Measurements from ENCODE around the gene SYTL5. TPM values are rescaled to one million over a fixed set of nuclear protein-coding genes. Genes with fewer than 3 reads are reported as not detected.

The SYTL5 gene
- polyA plus RNA-seq, 2 of the 4 experiments (the other 2 are of a cell fraction): 0.79 to 1.1 TPM

DNA sequence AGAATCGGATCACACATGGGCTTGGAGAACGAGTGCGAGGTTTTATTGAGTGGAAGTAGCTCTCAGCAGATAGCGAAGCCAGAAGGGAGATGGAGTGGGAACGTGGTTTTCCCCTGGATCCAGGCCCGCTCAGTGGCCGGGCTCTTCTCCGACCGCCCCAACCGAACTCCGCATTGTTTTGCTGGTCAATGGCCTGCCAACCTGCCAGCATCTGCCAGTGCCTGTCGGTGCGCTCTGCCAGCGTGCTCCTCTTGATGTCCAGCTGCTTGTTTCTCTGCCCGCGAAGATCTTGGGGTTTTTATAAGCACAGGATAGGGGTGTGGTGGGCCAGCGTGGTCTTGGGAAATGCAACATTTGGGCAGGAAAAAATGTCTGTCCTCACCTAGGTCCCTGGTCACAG lies 5.6 kb upstream of the SYTL5 start:
- DNase-seq (ENCODE audit: low read depth in 1 of 2, low spot score in 1 of 2): no peak
- Histone ChIP-seq H3K4me3 (no peak overlapping the region), H3K4me2 (no peak overlapping the region), H3K27ac (no peak overlapping the region), H3K9me3 (no peaks in the 10 kb centered on the region), H3K4me1 (peaks cover 3% of the 10 kb centered on the region; the same call in 1 of the 3 replicates)
- FAIRE-seq: no peak
- no peak for ATAC-seq
- POLR2A ChIA-PET: no interaction called here
- 87% methylated on average over 17 of the region's 17 CpGs for WGBS (ENCODE audit: missing lambda C conversion rate)
- TF ChIP-seq MAZ (IDR thresholded peaks at IDR 0.05; ENCODE audit: borderline replicate concordance, low read depth, low read length) (no peak), ZC3H11A (IDR thresholded peaks at IDR 0.05) (no peak), RFX5 (IDR thresholded peaks at IDR 0.05) (no peak), RAD21 (conservative IDR thresholded peaks at IDR 0.05 in 1 of 2, IDR thresholded peaks at IDR 0.05 in 1 of 2) (no peak), CEBPB (IDR thresholded peaks at IDR 0.05) (no peak)
- TF ChIP-seq, protein P1, sequence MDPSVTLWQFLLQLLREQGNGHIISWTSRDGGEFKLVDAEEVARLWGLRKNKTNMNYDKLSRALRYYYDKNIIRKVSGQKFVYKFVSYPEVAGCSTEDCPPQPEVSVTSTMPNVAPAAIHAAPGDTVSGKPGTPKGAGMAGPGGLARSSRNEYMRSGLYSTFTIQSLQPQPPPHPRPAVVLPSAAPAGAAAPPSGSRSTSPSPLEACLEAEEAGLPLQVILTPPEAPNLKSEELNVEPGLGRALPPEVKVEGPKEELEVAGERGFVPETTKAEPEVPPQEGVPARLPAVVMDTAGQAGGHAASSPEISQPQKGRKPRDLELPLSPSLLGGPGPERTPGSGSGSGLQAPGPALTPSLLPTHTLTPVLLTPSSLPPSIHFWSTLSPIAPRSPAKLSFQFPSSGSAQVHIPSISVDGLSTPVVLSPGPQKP (IDR thresholded peaks at IDR 0.05; ENCODE audit: low read depth, low read length): no peak
- TF ChIP-seq, protein P2, sequence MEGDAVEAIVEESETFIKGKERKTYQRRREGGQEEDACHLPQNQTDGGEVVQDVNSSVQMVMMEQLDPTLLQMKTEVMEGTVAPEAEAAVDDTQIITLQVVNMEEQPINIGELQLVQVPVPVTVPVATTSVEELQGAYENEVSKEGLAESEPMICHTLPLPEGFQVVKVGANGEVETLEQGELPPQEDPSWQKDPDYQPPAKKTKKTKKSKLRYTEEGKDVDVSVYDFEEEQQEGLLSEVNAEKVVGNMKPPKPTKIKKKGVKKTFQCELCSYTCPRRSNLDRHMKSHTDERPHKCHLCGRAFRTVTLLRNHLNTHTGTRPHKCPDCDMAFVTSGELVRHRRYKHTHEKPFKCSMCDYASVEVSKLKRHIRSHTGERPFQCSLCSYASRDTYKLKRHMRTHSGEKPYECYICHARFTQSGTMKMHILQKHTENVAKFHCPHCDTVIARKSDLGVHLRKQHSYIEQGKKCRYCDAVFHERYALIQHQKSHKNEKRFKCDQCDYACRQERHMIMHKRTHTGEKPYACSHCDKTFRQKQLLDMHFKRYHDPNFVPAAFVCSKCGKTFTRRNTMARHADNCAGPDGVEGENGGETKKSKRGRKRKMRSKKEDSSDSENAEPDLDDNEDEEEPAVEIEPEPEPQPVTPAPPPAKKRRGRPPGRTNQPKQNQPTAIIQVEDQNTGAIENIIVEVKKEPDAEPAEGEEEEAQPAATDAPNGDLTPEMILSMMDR (IDR thresholded peaks at IDR 0.05): no peak
- CTCF ChIA-PET: no interaction called here

DNA sequence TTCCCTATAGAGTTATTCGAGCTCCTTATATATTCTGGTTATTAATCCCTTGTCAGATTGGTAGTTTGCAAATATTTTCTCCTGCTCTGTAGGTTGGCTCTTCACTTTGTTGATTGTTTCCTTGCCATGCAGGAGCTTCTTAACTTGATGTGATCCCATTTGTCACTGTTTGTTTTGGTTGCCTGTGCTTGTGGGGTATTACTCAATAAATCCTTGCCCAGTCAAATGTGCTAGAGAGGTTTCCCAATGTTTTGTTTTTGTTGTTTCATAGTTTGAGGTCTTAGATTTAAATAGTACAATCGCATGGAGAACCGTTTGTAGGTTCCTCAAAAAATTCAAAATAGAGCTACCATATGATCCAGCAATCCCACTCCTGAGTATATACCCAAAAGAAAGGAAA lies 2.3 kb upstream of the SYTL5 start:
- DNase-seq (ENCODE audit: low read depth in 1 of 2, low spot score in 1 of 2): no peak
- no peak overlapping the region for H3K4me3 ChIP-seq
- no peak overlapping the region for H3K27ac ChIP-seq
- WGBS (ENCODE audit: missing lambda C conversion rate): 22% methylated on average over 3 of the region's 3 CpGs
- H3K4me1 ChIP-seq: no peaks in the 10 kb centered on the region
- FAIRE-seq: no peak
- ChIA-PET CTCF (no interaction called here), POLR2A (no interaction called here)
- H3K4me2 ChIP-seq: no peak overlapping the region
- no peak for ATAC-seq
- TF ChIP-seq, protein P3, sequence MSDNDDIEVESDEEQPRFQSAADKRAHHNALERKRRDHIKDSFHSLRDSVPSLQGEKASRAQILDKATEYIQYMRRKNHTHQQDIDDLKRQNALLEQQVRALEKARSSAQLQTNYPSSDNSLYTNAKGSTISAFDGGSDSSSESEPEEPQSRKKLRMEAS (IDR thresholded peaks at IDR 0.05): no peak
- TF ChIP-seq EP300 (IDR thresholded peaks at IDR 0.05) (no peak), PHF8 (IDR thresholded peaks at IDR 0.05; ENCODE audit: borderline replicate concordance, low read depth) (no peak), EHMT2 (IDR thresholded peaks at IDR 0.05; ENCODE audit: low read depth) (no peak)
- H3K9me3 ChIP-seq: no peaks in the 10 kb centered on the region

DNA sequence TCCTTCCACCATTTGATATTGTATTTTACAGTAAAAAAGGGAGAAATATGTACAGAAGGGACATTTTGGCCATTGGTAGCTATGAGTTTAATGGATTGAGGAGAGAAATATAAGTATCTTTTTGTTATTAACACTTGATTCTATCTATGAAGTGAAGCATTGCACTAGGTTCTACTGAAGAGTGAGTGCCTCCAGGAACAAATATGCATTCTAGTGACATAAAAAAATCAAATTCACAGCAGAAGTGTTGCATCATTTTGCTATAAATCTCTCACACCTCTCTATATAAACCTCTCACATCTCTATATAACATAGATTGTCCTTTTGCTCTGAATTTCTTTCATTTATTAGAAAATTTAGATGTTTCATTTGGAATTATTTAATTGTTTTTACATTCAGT lies 425 bp downstream of the SYTL5 start:
- ChIA-PET POLR2A (no interaction called here), CTCF (no interaction called here)
- Histone ChIP-seq H3K27ac (no peak overlapping the region), H3K4me1 (no peaks in the 10 kb centered on the region), H3K4me3 (no peak overlapping the region), H3K9me3 (no peaks in the 10 kb centered on the region), H3K4me2 (no peak overlapping the region)
- FAIRE-seq: no peak
- DNase-seq (ENCODE audit: low read depth in 1 of 2, low spot score in 1 of 2): no peak
- TF ChIP-seq, protein P4, sequence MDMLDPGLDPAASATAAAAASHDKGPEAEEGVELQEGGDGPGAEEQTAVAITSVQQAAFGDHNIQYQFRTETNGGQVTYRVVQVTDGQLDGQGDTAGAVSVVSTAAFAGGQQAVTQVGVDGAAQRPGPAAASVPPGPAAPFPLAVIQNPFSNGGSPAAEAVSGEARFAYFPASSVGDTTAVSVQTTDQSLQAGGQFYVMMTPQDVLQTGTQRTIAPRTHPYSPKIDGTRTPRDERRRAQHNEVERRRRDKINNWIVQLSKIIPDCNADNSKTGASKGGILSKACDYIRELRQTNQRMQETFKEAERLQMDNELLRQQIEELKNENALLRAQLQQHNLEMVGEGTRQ (IDR thresholded peaks at IDR 0.05): no peak
- no peak for TF ChIP-seq SMC3 (IDR thresholded peaks at IDR 0.05)
- no peak for TF ChIP-seq NPAS2 (CRISPR knock-in tag; IDR thresholded peaks at IDR 0.05; ENCODE audit: borderline replicate concordance)
- no peak for TF ChIP-seq JUN (IDR thresholded peaks at IDR 0.05)
- TF ChIP-seq ESRRA (IDR thresholded peaks at IDR 0.05; ENCODE audit: borderline replicate concordance, low read length): no peak
- no peak for TF ChIP-seq RNF2 (IDR thresholded peaks at IDR 0.05; ENCODE audit: borderline replicate concordance, low read depth)
- no peak for TF ChIP-seq MAZ (IDR thresholded peaks at IDR 0.05; ENCODE audit: borderline replicate concordance, low read depth, low read length)
- TF ChIP-seq, protein P5, sequence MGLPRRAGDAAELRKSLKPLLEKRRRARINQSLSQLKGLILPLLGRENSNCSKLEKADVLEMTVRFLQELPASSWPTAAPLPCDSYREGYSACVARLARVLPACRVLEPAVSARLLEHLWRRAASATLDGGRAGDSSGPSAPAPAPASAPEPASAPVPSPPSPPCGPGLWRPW (IDR thresholded peaks at IDR 0.05): no peak
- TF ChIP-seq, protein P6, sequence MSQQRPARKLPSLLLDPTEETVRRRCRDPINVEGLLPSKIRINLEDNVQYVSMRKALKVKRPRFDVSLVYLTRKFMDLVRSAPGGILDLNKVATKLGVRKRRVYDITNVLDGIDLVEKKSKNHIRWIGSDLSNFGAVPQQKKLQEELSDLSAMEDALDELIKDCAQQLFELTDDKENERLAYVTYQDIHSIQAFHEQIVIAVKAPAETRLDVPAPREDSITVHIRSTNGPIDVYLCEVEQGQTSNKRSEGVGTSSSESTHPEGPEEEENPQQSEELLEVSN (IDR thresholded peaks at IDR 0.05; ENCODE audit: borderline replicate concordance, low read depth): no peak
- TF ChIP-seq JUNB (IDR thresholded peaks at IDR 0.05): no peak
- TF ChIP-seq SREBF2 (IDR thresholded peaks at IDR 0.05): no peak
- no peak for TF ChIP-seq HDAC2 (IDR thresholded peaks at IDR 0.05)
- TF ChIP-seq EHMT2 (IDR thresholded peaks at IDR 0.05; ENCODE audit: low read depth): no peak
- no peak for TF ChIP-seq CHD2 (IDR thresholded peaks at IDR 0.05; ENCODE audit: low read length, partially characterized antibody)
- TF ChIP-seq ZNF302 (CRISPR knock-in tag; IDR thresholded peaks at IDR 0.05): no peak
- no peak for TF ChIP-seq ZFP36 (IDR thresholded peaks at IDR 0.05; ENCODE audit: borderline replicate concordance, partially characterized antibody)
- ATAC-seq: no peak

Data from A549 (cell line).